GM18526 (cell line): Measurements from ENCODE around the gene C6orf89.

ENCODE experiments used
- POLR2A ChIP-seq: IDR thresholded peaks from 3 replicates; pipeline ENCODE4 v1.6.1; 2011; ENCODE audit not compliant: insufficient read length; ENCODE audit errors: extremely low read depth

The C6orf89 gene

GRCh38 chr6:36961441-36962435 lies 76.0 kb downstream of the C6orf89 start:
- no peak for TF ChIP-seq POLR2A

- TF ChIP-seq POLR2A, result no peak
Measured at GRCh38 chr6:36962874-36963273, 77.1 kb downstream of the C6orf89 start.

- no peak for TF ChIP-seq POLR2A
Measured at GRCh38 chr6:36963451-36964290, 77.9 kb downstream of the C6orf89 start.

- TF ChIP-seq POLR2A, result no peak
Measured at GRCh38 chr6:36964349-36964748, 78.6 kb downstream of the C6orf89 start.

- TF ChIP-seq POLR2A, result no peak
Measured at GRCh38 chr6:36964908-36965307, 79.2 kb downstream of the C6orf89 start.

GRCh38 chr6:36967301-36967700 lies 81.5 kb downstream of the C6orf89 start:
- no peak for TF ChIP-seq POLR2A

- no peak for TF ChIP-seq POLR2A
Measured at GRCh38 chr6:36967757-36968156, 82.0 kb downstream of the C6orf89 start.

GRCh38 chr6:36968266-36968977 lies 82.7 kb downstream of the C6orf89 start:
- no peak for TF ChIP-seq POLR2A

GRCh38 chr6:36969240-36969691 lies 83.5 kb downstream of the C6orf89 start:
- TF ChIP-seq POLR2A, result no peak

GRCh38 chr6:36969988-36970891 lies 84.5 kb downstream of the C6orf89 start:
- TF ChIP-seq POLR2A, result no peak

- no peak for TF ChIP-seq POLR2A
Measured at GRCh38 chr6:36970892-36971842, 85.4 kb downstream of the C6orf89 start.

GRCh38 chr6:36971921-36972673 lies 86.3 kb downstream of the C6orf89 start:
- no peak for TF ChIP-seq POLR2A
